H1 (cell line): Measurements from ENCODE around the gene PDPK1. TPM values are rescaled to one million over a fixed set of nuclear protein-coding genes. Genes with fewer than 3 reads are reported as not detected.

Source experiments
- CBX5 ChIP-seq: fragments of 300-800, 300-1000 bp; sonication (generic); IDR thresholded peaks from 2 replicates; pipeline ENCODE4 v1.7.1; 2016; ENCODE audit warnings: antibody characterized with exemption, low read length, low read depth
- CBX8 ChIP-seq: fragments of 300-800, 300-1000 bp; sonication (generic); IDR thresholded peaks from 2 replicates; pipeline ENCODE4 v1.7.1; 2016; ENCODE audit warnings: low read depth, low read length, borderline replicate concordance
- EP300 ChIP-seq, 2 experiments: IDR thresholded peaks; 1 replicate in 1 of 2; 2 replicates in 1 of 2; pipeline ENCODE4 v1.6.1; 2011 to 2012; ENCODE audit warnings: low read depth in 2 of 2, low read length in 2 of 2, mild to moderate bottlenecking in 2 of 2, borderline replicate concordance in 1 of 2, inconsistent platforms in 1 of 2, moderate library complexity in 1 of 2
- GTF2F1 ChIP-seq: IDR thresholded peaks from 2 replicates; pipeline ENCODE4 v1.6.1; 2012; ENCODE audit warnings: low read depth, low read length, improper control_type of control experiment, borderline replicate concordance
- HDAC2 ChIP-seq, 2 experiments: fragments of 300-600 bp in 1 of 2; sonication (generic) in 1 of 2; IDR thresholded peaks; 2 replicates each; pipeline ENCODE4 v1.6.1; 2011 to 2012; ENCODE audit warnings: low read depth in 2 of 2, low read length in 2 of 2, mild to moderate bottlenecking in 2 of 2, moderate library complexity in 2 of 2, borderline replicate concordance in 1 of 2, inconsistent platforms in 1 of 2
- JUND ChIP-seq: IDR thresholded peaks from 2 replicates; pipeline ENCODE4 v1.6.1; 2011; ENCODE audit warnings: mild to moderate bottlenecking, improper control_type of control experiment, low read length
- KDM5A ChIP-seq: fragments of 200-600 bp; IDR thresholded peaks from 2 replicates; pipeline ENCODE4 v1.7.1; 2012; ENCODE audit warnings: mild to moderate bottlenecking, low read length, inconsistent platforms, mixed read lengths
- NANOG ChIP-seq: IDR thresholded peaks from 2 replicates; pipeline ENCODE4 v1.6.1; 2011; ENCODE audit warnings: low read length, low read depth, mild to moderate bottlenecking, inconsistent platforms; ENCODE audit not compliant: insufficient read depth, poor library complexity, severe bottlenecking
- POLR2A ChIP-seq, 2 experiments: IDR thresholded peaks; 1 replicate in 1 of 2; 2 replicates in 1 of 2; pipeline ENCODE4 v1.6.1; 2011; ENCODE audit warnings: low read depth in 2 of 2, low read length in 2 of 2, mild to moderate bottlenecking in 2 of 2; ENCODE audit errors: control extremely low read depth in 1 of 2
- RAD21 ChIP-seq, 2 experiments: IDR thresholded peaks in 1 of 2; conservative IDR thresholded peaks in 1 of 2; 2 replicates each; pipeline ENCODE4 v1.6.1; 2011; ENCODE audit warnings: low read depth in 2 of 2, low read length in 2 of 2, improper control_type of control experiment in 1 of 2, inconsistent platforms in 1 of 2, mild to moderate bottlenecking in 1 of 2, moderate library complexity in 1 of 2
- RFX5 ChIP-seq: IDR thresholded peaks from 2 replicates; pipeline ENCODE4 v1.6.1; 2011; ENCODE audit warnings: low read depth, low read length, improper control_type of control experiment, borderline replicate concordance
- RNF2 ChIP-seq: fragments of 200-900, 300-1000 bp; sonication (generic); IDR thresholded peaks from 2 replicates; pipeline ENCODE4 v1.7.1; 2016; ENCODE audit warnings: borderline replicate concordance, low read depth, mild to moderate bottlenecking, antibody characterized with exemption, low read length; ENCODE audit not compliant: poor library complexity, severe bottlenecking; ENCODE audit errors: missing control alignments
- SAP30 ChIP-seq: fragments of 300-600 bp; sonication (generic); IDR thresholded peaks from 2 replicates; pipeline ENCODE4 v1.7.1; 2012; ENCODE audit warnings: low read length, moderate library complexity, mild to moderate bottlenecking, inconsistent platforms; ENCODE audit not compliant: insufficient read depth, insufficient replicate concordance
- SIRT6 ChIP-seq: IDR thresholded peaks from one replicate; pipeline ENCODE4 v1.7.1; 2012; ENCODE audit warnings: low read length, inconsistent platforms
- SP1 ChIP-seq: IDR thresholded peaks from 2 replicates; pipeline ENCODE4 v1.6.1; 2011; ENCODE audit warnings: low read depth, low read length
- SP4 ChIP-seq: IDR thresholded peaks from 2 replicates; pipeline ENCODE4 v1.6.1; 2012; ENCODE audit warnings: low read length, inconsistent platforms
- SRF ChIP-seq: IDR thresholded peaks from 2 replicates; pipeline ENCODE4 v1.6.1; 2011; ENCODE audit warnings: mild to moderate bottlenecking, low read depth, low read length, moderate library complexity
- SUZ12 ChIP-seq: fragments of 200-600 bp; sonication (generic); IDR thresholded peaks from 2 replicates; pipeline ENCODE4 v1.6.1; 2012; ENCODE audit warnings: mild to moderate bottlenecking, inconsistent platforms, low read length, moderate library complexity, mixed read lengths
- TAF7 ChIP-seq: optimal IDR thresholded peaks from 2 replicates; pipeline ENCODE3; 2011; ENCODE audit warnings: low read depth, mild to moderate bottlenecking, inconsistent platforms, low read length, moderate library complexity, borderline replicate concordance
- YY1 ChIP-seq: IDR thresholded peaks from 2 replicates; pipeline ENCODE4 v1.6.1; 2011; ENCODE audit warnings: low read depth, mild to moderate bottlenecking, low read length
- polyA plus RNA-seq, 7 experiments: library from polyadenylated mRNA; depleted of rRNA in 3 of 7; stranded (reverse) in 5 of 7; unstranded in 2 of 7; fragments of >200 nt in 5 of 7; fragments of 200-250 nt in 2 of 7; gene quantifications; 1 replicate in 5 of 7; 2 replicates in 1 of 7; 4 replicates in 1 of 7; pipeline versions ENCODE4 v1.2.1 to v1.2.3, GENCODE V29; 2011 to 2013; ENCODE audit warnings: missing spikeins in 2 of 7, mixed read lengths in 2 of 7
- total RNA-seq: library from RNA; stranded (reverse); fragmentation: NEBNext Ultra II Directional; extraction: Animal tissue kit (Norgen Biotek cat#: 25700); gene quantifications from 2 replicates; pipeline ENCODE4 v1.2.1, GENCODE V29; 2021
- TF ChIP-seq, protein P1 (sequence below): IDR thresholded peaks from 2 replicates; pipeline ENCODE4 v1.6.1; 2011; ENCODE audit warnings: low read length, improper control_type of control experiment

Gene PDPK1
- total and polyA plus RNA-seq, 2 of the 8 experiments (the other 6 are each of a cell fraction or from before 2014, with no cell fraction given): 17.1 to 27.8 TPM

DNA sequence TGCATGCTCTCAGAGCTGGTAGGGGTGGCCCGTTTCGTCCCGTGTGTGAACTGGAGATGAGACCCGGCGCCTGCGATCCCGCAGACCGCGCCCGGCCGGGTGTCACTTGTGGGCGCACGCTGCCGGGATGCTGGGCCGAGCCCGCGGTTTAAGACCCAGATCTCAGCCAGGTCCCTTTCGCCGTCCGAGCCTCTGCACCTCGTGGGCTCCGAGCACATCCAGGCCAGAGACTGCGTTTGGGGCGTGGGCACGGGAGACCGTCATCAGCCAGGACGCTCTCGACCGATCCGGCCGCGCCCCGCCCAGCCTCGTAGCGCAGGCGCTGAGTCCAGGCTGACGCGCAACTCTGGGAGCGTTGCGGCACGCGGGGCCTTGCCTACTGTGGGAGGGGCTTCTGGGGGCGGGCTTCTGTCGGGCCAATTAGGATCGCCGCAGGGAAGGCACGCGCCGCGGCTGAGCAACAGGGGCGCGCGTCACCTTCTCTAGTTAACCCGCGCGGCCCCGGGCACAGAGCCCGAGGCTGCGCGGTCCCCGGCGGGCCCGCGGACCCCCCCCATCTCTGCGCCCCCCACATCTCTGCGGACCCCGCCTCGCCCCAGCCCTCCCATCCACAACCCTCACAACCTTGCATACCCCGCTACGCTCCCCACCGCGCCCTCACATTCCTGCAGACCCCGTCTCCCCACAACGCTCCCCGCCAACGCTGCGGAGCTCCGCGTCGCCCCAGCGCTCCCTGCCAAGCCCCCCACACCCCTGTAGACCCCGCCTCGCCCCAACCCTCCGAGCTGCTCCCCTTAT, 5.9 kb upstream of the PDPK1 start (continued):
- TF ChIP-seq RAD21 (IDR thresholded peaks at IDR 0.05 in 1 of 2, conservative IDR thresholded peaks at IDR 0.05 in 1 of 2; ENCODE audit: low read depth in 2 of 2, low read length in 2 of 2) (no peak), SP1 (peak; percentile 44; the same call in 1 of the 2 replicates), JUND (no peak), YY1 (no peak), SIRT6 (no peak), KDM5A (no peak), GTF2F1 (no peak), HDAC2 (IDR thresholded peaks at IDR 0.05; ENCODE audit: borderline replicate concordance in 1 of 2, low read depth in 2 of 2, low read length in 2 of 2) (0 out of 4 replicates have a peak, but pooled peaks of 1 of the 2 experiments have one; percentile 10), TAF7 (peak; percentile 13), SAP30 (no peak), SRF (no peak), RNF2 (no peak), CBX8 (no peak), NANOG (peak; percentile 2), RFX5 (no peak), CBX5 (no peak), SUZ12 (no peak), SP4 (no peak), POLR2A (IDR thresholded peaks at IDR 0.05; ENCODE audit: control extremely low read depth in 1 of 2, low read depth in 2 of 2, low read length in 2 of 2) (peak; percentile 88 to 89), EP300 (IDR thresholded peaks at IDR 0.05; ENCODE audit: borderline replicate concordance in 1 of 2, low read depth in 2 of 2, low read length in 2 of 2) (peak in 1 of 2 experiments; percentile 21; a peak in 1 of 3 replicates)
- TF ChIP-seq, protein P1, sequence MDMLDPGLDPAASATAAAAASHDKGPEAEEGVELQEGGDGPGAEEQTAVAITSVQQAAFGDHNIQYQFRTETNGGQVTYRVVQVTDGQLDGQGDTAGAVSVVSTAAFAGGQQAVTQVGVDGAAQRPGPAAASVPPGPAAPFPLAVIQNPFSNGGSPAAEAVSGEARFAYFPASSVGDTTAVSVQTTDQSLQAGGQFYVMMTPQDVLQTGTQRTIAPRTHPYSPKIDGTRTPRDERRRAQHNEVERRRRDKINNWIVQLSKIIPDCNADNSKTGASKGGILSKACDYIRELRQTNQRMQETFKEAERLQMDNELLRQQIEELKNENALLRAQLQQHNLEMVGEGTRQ: peak; percentile 56
